Peyer's patch (tissue), 4 donors: Measurements from ENCODE around the gene IL21R.

Source experiments
- CTCF ChIP-seq, 6 experiments: fragments of 450-650 bp in 4 of 6; fragments of 200-600 bp in 2 of 6; sonication (generic) in 1 of 6; IDR thresholded peaks; one replicate each; pipeline ENCODE4 v1.5.1; 2017 to 2019; ENCODE audit warnings: antibody characterized with exemption in 6 of 6, mild to moderate bottlenecking in 3 of 6, moderate library complexity in 1 of 6
- POLR2A ChIP-seq, 2 donors: fragments of 450-650 bp; IDR thresholded peaks; one replicate each; pipeline ENCODE4 v1.5.1; 2017; ENCODE audit warnings: antibody characterized with exemption in 2 of 2, mild to moderate bottlenecking in 2 of 2, moderate library complexity in 2 of 2

- TF ChIP-seq CTCF (IDR thresholded peaks at IDR 0.05) = no peak
- no peak for TF ChIP-seq POLR2A (IDR thresholded peaks at IDR 0.05)
These were observed 30.0 kb downstream of the IL21R start for GRCh38 chr16:27431773-27432532.
